ENCODE data around the gene FOXL2.

FOXL2 gene

GRCh38 chr3:138936741-138937689 is 9.9 kb downstream of the FOXL2 start:
- no peak for DNase-seq (ENCODE audit: extremely low read depth, low read depth)
- no peak for TF ChIP-seq CTCF (IDR thresholded peaks at IDR 0.05; ENCODE audit: low read depth, low read length)

- peak; percentile 88 for TF ChIP-seq CTCF (IDR thresholded peaks at IDR 0.05; ENCODE audit: low read depth, low read length)
- no peak for DNase-seq (ENCODE audit: extremely low read depth, low read depth)
These were observed 10.8 kb downstream of the FOXL2 start for GRCh38 chr3:138935863-138936740.

GRCh38 chr3:138935505-138935862 is 11.5 kb downstream of the FOXL2 start:
- TF ChIP-seq CTCF (IDR thresholded peaks at IDR 0.05; ENCODE audit: low read depth, low read length): no peak
- DNase-seq (ENCODE audit: extremely low read depth, low read depth): no peak

GRCh38 chr3:138933981-138934691 is 12.8 kb downstream of the FOXL2 start:
- DNase-seq (ENCODE audit: extremely low read depth, low read depth): no peak
- TF ChIP-seq CTCF (IDR thresholded peaks at IDR 0.05; ENCODE audit: low read depth, low read length): no peak

- DNase-seq (ENCODE audit: extremely low read depth, low read depth): no peak
- TF ChIP-seq CTCF (IDR thresholded peaks at IDR 0.05; ENCODE audit: low read depth, low read length): no peak
These were observed 13.8 kb downstream of the FOXL2 start for GRCh38 chr3:138933068-138933668.

GRCh38 chr3:138928727-138929372 is 18.1 kb downstream of the FOXL2 start:
- no peak for TF ChIP-seq CTCF (IDR thresholded peaks at IDR 0.05; ENCODE audit: low read depth, low read length)
- no peak for DNase-seq (ENCODE audit: extremely low read depth, low read depth)
